VCaP (cell line): ENCODE data around the gene SLC5A1.

Experiments used
- H3K27ac ChIP-seq: fragments of 450-650 bp; 2 replicates; pipeline ENCODE4 v1.5.1; 2017
- TF ChIP-seq, protein P1 (sequence below): fragments of 450-650 bp; conservative IDR thresholded peaks from 2 replicates; pipeline ENCODE4 v1.5.1; 2017; ENCODE audit warnings: mild to moderate bottlenecking, moderate library complexity

SLC5A1 gene

DNA sequence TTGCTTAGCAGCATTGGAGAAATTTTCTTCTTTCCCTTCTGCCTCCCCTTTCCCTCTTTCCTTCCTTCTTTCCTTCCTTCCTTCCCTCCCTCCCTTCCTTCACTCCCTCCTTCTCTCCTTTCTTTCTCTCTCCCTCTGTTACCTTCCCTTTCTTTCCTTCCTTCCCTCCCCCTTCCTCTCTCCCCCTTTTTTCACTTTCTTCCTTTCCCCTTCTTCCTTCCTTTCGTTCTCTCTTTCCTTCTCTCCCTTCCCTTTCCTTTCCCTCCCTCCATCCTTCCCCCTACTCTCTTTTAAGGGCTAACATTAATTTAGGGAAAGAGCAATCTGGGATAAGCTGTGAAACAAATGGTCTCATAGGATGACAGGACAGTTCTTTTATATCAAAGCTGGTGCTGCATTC is 34.1 kb downstream of the SLC5A1 start:
- H3K27ac ChIP-seq = no peak overlapping the region
- TF ChIP-seq, protein P1, sequence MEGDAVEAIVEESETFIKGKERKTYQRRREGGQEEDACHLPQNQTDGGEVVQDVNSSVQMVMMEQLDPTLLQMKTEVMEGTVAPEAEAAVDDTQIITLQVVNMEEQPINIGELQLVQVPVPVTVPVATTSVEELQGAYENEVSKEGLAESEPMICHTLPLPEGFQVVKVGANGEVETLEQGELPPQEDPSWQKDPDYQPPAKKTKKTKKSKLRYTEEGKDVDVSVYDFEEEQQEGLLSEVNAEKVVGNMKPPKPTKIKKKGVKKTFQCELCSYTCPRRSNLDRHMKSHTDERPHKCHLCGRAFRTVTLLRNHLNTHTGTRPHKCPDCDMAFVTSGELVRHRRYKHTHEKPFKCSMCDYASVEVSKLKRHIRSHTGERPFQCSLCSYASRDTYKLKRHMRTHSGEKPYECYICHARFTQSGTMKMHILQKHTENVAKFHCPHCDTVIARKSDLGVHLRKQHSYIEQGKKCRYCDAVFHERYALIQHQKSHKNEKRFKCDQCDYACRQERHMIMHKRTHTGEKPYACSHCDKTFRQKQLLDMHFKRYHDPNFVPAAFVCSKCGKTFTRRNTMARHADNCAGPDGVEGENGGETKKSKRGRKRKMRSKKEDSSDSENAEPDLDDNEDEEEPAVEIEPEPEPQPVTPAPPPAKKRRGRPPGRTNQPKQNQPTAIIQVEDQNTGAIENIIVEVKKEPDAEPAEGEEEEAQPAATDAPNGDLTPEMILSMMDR = no peak

DNA sequence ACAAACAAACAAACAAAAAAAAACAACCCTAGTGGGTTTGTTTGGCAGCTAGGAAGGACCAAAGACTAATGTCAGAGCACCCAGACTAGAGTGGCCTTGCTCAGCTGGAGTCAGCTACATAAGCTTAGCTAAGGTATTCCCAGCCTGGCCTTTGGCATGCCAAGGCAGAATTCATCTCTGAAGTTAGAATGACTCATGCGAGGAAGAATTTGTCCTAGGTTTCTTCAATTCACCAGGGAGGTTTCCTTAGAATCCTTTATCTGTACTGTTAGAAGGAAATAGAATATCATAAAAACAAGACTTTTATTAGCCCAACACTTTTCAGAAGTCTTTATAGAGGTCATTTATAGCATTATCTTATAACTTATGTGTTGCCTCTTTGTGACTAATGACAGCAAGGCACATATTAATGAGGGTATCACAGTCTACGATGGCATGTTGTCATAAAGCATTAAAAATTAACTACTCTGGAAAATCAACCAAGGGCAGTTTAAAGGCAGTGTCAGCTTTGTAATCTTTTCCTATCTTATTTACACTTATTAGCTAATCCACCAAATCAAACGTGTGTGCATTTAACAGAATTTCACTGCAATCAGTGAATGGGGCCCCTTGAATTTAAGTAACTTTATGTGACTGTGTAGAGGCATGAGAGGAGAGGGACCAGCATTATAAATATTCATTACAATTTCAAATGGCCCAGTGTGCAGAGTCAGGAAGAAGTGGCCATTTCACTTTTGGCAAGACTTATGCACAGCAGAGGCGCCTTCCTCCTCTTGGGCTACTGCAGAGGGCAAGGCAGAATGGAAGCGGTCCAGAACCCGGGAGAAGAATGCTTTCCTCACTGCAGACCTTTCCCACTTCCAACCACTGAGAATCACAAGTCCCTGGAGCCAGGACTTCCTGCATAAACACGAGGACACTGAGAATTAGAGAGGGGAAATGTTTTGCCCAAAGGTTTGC is 36.3 kb downstream of the SLC5A1 start:
- TF ChIP-seq, protein P1 = no peak
- H3K27ac ChIP-seq = peak overlapping the region; percentile 34

DNA sequence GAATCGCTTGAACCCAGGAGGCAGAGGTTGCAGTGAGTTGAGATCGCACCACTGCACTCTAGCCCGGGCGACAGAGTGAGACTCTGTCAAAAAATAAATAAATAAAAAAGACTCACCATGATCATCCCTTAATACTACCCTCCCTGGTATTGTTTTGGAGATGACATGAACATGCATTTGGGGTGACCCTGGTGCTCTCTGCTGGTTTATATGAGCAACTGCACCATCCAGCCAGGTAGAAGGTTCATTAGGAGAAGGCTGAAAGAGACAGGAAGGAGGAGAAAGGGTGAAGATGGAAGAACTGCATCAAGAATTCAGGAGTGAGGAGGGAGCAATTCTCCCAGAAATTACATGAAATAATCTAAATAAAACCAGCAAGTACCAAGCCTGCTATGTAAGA is 37.8 kb downstream of the SLC5A1 start:
- no peak overlapping the region for H3K27ac ChIP-seq
- TF ChIP-seq, protein P1 = peak; percentile 85

DNA sequence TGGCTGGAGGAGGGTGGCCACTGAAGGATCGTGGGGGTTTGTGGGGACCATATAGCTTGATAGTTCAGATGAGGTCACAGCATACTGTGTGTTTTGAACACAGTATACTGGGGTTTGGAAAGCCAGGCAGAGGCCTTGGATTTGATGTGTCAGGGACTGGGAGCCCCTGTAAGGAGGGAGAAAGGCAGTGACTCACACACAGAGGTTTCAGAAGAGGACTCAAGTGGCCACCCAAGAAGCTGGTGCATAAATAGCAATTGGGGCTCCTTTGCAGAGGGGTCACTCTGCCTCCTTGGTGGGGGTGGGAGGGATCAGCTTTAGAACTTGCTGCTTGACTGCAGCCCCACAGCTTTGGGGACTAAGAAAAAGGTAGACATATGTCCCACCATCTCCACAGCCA is 39.3 kb downstream of the SLC5A1 start:
- H3K27ac ChIP-seq = no peak overlapping the region
- TF ChIP-seq, protein P1 = no peak

DNA sequence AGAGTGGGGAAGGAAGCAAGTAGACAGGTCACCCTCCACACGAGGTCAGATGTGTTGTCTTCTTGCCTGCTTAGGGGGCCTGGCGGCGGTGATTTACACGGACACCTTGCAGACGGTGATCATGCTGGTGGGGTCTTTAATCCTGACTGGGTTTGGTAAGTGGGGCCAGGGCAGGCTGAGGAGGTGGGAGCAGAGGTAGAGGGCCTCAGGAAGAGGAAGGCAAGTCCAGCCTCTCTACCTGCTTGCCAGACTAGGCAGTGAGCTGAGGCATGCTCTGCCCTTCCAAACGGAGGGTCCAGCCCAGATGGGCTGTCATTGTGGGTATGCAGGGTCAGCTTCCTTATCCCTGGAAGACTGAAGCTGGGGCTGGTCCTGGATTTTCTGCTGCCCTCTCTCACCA is 39.9 kb downstream of the SLC5A1 start:
- TF ChIP-seq, protein P1 = no peak
- H3K27ac ChIP-seq = no peak overlapping the region

DNA sequence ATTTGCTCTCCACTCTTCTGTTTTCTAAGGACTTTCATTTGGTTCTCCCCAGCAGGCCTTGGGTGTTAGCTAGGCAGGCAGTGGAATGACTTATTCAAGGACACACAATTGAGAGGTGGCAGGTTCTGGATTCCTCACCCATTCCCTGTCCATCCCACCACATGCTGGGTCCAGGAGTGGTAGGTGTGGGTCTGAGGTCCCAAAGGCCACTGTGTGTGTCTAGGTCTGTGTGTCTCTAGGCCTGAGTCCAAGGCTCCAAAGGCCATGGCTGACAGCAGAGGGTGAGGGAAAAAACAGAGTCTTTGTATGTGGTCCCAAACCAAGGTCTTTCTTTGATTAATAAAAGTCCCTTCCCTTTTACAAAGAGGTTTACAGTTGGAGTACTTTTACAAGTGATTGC is 40.8 kb downstream of the SLC5A1 start:
- TF ChIP-seq, protein P1 = no peak

DNA sequence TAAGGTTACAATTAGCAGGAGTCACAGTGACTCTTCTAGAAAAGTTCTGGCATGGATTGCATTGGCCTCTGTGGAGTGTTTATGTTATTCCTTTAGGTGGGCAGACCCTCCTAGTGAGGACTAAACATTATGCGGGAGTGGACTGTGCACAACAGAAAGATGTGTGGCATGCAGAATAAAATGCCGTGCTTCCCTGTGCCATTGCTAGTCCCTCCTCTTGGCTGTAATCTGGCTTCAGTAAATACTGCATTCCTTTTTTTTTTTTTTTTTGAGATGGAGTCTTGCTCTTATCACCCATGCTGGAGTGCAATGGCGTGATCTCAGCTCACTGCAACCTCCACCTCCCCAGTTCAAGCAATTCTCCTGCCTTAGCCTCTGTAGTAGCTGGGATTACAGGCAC is 45.0 kb downstream of the SLC5A1 start:
- TF ChIP-seq, protein P1 = no peak
- no peak overlapping the region for H3K27ac ChIP-seq

More for the DNA sequence above, 40.8 kb downstream of the SLC5A1 start:
- H3K27ac ChIP-seq = no peak overlapping the region
